ENCODE results near the gene GALNS. TPM values are rescaled to one million over a fixed set of nuclear protein-coding genes. Genes with fewer than 3 reads are reported as not detected.
"Not testable (repeated sequence)": the region's sequence is repeated elsewhere in the genome, so short reads cannot be mapped to it uniquely, and the experiment has no call there.

GALNS gene
- total RNA-seq, 1 experiment from 2014 or later: 34.3 TPM

DNA sequence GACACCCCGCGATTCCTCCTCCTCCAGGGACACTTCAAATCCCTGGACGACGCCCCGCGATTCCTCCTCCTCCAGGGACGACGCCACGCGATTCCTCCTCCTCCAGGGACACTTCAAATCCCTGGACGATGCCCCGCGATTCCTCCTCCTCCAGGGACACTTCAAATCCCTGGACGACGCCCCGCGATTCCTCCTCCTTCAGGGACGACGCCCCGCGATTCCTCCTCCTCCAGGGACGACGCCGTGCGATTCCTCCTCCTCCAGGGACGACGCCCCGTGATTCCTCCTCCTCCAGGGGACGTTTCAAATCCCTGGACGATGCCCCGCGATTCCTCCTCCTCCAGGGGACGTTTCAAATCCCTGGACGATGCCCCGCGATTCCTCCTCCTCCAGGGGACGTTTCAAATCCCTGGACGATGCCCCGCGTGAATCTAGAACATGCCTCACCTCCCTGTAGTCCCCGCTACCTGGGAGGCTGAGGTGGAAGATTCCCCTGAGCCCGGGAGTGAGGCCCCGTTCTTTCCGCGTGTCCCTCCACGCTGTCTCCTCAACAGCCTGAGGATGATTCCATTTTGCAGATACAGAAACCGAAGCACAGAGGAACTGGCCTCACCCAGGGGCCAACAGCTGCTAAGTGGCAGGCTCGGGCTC lies 33.1 kb upstream of the GALNS start:
- DNase-seq (ENCODE audit: low spot score): not testable (repeated sequence)

GRCh38 chr16:88888461-88889387 lies 32.0 kb upstream of the GALNS start:
- DNase-seq (ENCODE audit: low spot score): no peak

- DNase-seq (ENCODE audit: low spot score): no peak
These were observed 31.3 kb upstream of the GALNS start for GRCh38 chr16:88888057-88888456.

DNA sequence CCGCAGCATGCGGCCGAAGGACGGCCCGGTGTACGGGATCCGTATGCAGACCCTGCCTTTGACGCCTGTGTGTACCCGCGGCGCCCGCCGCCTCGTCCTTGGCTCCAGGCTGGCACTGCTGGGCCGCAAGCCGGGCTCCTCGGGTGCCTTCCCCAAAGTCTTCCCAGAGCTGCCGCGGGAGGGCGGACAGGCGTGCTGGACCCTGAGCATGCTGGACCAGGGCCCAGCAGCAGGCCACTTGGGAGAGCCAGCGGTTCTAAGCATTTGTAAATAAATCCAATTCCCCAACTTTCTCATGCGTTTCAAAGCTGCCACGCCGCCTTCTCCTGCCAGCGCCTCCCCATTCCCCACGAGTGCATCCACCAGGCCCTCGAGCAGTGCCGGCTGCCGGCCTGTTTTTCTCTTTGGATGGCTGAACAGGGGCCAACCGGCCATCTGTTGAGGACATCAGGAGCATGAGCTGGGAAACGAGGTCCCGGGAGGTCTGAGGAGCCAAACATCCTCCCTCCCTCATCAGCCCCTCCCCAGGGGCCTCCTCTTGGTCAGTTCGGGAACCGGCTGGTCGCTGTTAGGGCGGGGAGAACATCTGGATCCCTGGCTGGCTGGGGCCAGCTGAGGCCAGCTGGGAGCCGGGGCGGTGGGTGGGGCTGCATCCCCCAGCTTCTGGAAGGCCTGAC lies 30.2 kb upstream of the GALNS start:
- DNase-seq (ENCODE audit: low spot score): no peak

GRCh38 chr16:88886420-88886844 lies 29.7 kb upstream of the GALNS start:
- DNase-seq (ENCODE audit: low spot score): no peak

GRCh38 chr16:88885693-88886280 lies 29.0 kb upstream of the GALNS start:
- no peak for DNase-seq (ENCODE audit: low spot score)

GRCh38 chr16:88884569-88885271 lies 28.0 kb upstream of the GALNS start:
- DNase-seq (ENCODE audit: low spot score): no peak

DNA sequence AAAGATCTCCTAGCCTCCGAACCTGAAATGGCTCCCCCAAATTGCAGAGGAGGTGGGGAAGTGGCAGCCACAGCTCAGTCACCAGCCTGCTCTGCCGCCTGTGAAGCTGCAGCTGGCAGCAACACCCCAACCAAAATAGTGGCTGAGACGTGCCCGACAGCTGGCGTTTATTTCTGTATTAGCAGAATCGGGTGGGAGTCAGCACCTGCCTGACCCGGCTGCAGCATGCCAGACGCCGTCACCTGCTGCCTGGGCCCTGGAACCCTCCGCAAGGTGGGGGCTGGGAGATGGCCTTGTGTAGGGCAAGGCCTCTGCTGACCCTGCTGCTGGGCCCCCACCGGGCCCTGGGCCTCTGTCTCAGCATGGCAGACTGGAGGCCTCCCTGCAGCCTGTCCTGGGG lies 27.2 kb upstream of the GALNS start:
- no peak for DNase-seq (ENCODE audit: low spot score)

- no peak for DNase-seq (ENCODE audit: low spot score)
These were observed 26.6 kb upstream of the GALNS start for GRCh38 chr16:88883117-88883895.

DNA sequence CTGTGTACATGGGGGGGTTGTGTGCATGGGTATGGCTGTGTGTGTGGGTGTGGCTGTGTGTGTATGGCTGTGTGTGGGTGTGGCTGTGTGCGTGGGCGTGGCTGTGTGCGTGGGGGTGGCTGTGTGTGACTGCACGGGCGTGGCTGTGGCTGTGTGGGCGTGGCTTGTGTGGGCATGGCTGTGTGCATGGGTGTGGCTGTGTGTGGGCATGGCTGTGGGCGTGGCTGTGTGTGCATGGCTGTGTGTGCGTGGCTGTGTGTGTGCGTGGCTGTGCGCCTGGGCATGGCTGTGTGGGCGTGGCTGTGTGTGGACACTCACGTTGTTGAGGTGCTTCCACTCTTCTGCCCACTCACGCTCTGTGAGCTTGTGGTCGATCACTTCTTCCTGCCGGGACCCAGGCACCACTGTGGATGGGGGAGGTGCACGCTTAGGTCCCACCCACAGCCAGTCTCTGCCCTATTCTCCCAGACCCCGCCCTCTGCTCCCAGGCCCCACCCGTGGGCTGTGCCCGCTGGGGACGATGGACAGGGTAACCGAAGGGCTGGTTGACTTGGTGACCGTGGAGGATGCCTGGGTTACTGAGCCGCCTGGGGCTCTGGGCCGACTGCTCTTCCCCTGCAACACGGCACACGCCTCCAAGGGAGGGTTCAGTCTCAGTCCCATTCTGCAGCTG lies 25.7 kb upstream of the GALNS start:
- no peak for DNase-seq (ENCODE audit: low spot score)

DNA sequence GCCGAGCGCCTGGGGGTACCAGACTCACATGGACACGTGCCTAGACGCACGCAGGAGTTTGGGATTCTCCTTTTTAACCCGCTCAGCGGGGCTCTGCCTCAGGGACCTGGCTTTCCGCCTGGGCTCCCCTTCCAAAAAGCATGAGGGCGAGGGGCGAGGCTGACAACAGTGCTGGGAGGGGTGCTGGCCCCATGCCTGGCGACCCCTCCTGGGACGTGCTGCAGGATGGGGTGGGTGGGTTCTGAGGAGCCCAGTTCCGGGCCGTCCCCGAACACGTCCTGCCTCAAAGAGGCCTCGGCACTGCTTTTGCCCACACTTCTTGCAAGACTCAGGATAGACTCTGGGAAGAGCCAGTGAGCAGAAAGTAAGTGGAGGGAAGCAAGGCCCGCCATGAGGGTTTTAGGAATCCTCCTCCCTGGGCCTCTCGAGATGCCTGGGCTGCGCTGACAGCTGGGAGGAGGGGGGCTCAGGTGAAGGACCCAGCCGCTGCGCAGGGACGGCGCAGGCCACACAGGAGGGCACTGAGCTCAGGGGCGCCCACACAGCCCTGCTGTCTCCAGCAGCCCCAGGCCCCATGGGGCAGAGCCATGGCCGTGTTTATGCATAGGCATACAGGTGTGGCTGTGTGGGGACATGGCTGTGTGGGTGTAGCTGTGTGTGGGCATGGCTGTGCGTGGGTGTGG lies 25.1 kb upstream of the GALNS start:
- DNase-seq (ENCODE audit: low spot score): no peak

GRCh38 chr16:88881007-88881615 lies 24.4 kb upstream of the GALNS start:
- DNase-seq (ENCODE audit: low spot score): no peak

DNA sequence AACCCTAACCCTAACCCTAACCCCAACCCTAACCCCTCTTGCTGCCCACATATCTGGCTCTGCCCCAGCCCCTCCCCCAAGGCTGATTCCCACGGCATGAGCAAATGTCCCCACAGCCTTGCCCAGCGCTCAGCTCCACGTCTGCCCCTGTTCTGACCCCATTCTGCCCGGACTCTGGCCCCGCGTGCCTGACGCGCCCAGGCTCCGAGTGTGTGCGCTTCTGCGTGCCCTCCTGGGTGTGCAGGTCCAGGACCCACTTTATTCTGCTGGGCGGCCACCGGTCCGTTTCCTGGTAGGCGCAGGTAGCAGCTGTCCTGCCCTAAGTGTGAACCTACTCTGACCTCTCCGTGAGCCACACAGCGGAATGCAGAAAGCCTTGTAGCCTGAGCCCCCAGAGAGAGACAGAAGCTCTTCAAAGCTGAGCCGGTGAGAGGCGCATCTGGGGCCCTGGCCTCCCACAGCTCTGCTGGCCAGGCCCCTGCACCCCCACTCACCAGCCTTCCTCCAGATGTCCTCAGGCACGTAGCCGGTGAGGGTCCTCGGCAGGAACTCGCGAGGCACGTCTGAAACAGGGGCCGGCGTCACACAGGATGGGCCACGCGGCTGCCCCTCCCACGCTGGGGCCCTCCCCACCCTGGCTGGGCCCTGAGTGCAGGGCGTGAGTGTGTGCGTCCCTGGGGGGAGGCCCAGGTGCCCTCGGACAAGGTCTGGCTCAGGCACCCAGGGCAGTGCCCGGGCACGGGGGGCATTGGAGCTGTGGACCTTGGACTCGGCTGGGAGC lies 23.7 kb upstream of the GALNS start:
- DNase-seq (ENCODE audit: low spot score): no peak

- no peak for DNase-seq (ENCODE audit: low spot score)
These were observed 23.0 kb upstream of the GALNS start for GRCh38 chr16:88879788-88880055.

DNA sequence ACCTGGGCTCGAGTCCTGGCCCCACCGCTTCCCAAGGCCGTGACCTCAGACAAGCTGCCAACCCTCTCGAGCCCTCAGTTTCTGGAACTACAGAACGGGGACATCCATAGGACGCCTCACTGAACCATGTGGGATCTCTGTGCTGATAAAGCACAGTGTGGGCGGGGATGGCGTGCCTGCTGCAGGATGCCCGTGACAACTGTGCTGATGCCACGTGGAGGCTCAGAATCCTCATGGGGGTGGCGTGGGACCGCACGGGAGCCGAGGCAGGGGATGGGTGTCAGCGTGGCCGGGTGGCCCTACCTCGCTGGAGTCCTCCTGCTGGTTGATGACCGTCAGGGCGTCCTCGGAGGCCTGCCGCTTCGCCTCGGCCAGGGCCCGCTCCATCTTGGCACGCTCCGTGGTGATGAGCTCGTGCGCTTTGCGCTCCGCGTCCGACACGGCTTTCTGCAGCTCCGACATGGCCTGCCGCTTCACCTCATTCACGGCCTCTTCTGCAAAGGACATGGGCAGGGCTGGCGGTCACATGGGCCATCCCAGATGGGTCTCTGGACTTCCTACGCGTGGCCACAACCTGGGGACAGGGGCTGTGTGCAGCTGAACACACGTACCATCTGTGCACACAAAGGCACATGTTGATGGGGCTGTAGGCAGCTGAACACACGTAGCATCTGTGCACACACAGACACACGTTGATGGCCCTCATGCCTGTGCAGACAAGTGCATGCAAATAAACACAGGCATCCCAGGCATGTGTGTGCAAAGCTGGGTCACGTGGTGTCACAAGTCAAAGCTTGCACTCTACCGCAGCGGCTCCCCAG lies 22.4 kb upstream of the GALNS start:
- no peak for DNase-seq (ENCODE audit: low spot score)

GRCh38 chr16:88878356-88878755 lies 21.6 kb upstream of the GALNS start:
- DNase-seq (ENCODE audit: low spot score): no peak

DNA sequence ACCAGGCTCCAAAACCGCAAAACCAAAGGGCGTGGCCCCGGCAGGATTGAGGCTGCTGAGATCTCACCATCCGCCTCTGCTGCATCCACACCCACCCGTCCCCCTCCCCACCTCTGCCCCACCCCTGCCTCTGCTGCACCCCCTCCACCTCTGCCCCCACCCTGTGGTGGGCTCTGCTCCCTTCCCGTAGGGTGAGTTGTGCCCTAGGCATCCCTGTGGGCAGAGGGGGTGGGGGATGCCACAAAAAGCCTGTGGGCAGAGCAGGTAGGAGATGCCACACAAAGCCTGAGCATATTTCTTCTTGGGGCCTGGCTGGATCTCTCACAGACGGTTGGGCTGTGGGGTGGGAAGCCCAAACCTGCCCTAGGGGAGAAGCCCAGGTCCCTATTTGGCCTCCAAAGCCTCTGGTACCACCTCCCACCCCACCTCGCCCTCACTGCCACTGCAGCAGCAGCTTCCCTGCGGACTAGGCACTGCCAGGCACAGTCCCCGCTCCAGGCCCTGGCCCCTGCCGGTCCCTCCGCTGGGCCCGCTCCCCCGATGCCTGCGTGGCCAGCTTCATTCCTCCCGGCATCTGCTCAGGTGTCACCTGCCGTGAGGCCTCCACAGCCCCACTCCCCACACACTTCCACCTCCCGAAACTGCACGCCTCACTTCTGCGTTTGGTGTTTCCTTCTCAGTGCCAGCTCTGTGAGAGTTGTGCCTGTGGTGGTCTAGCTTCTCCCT lies 21.0 kb upstream of the GALNS start:
- no peak for DNase-seq (ENCODE audit: low spot score)

Data from A172 (cell line).